ENCODE results near the gene MYO9B.
"Not testable (repeated sequence)": the region's sequence is repeated elsewhere in the genome, so short reads cannot be mapped to it uniquely, and the experiment has no call there.

The MYO9B gene

DNA sequence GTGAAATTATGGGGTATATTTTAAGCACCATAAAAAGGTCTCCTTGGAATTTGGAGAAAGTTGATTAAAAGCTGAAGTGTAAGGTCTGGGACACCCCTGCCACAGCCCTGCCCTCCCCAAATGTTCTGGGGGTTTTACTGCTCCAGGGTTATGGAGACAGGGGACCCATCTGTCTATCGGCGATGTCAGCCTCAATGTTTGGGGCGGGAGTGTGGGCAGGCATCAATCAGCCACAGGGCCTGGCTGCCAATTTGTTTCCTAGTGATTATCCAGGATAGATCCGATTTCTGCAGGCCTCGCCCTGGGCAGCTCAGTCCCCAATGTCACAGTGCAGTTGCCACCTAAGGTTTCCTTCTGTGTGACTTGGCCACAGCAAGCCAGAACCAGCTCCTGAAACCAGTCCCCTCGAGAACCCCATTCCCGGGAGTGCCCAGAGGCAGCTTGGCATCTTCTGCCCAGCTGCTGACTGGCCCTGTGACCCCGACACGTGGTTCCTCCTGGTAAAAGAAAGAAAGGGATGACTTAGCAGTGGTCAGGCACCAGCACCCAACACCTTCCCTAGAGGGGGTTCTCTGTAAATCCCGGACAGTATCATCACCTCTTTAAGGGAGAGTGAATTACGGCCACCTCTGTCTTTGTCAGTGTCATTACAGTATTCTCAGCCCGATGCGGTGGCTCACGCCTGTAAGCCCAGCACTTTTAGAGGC lies 41.6 kb downstream of the MYO9B start:
- no peak for DNase-seq

DNA sequence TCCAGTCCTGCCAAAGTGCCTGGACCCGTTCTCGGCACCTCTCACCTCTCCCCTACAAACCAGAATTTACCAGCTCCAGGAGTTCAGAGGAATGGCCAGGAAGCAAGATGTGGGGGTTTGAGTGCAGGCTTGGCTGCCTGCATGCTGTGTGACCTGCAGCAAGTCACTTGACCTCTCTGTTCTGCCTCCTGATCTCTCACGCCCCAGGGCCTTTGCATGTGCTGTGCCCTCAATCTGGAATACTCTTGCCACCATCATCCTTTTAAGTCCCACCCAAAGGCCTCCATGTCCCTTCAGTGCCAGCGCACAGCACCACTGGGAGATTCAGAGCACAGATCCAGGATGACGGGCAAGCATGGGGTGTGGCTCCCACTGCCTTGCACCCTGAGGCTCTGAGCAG lies 43.4 kb downstream of the MYO9B start:
- DNase-seq = no peak

DNA sequence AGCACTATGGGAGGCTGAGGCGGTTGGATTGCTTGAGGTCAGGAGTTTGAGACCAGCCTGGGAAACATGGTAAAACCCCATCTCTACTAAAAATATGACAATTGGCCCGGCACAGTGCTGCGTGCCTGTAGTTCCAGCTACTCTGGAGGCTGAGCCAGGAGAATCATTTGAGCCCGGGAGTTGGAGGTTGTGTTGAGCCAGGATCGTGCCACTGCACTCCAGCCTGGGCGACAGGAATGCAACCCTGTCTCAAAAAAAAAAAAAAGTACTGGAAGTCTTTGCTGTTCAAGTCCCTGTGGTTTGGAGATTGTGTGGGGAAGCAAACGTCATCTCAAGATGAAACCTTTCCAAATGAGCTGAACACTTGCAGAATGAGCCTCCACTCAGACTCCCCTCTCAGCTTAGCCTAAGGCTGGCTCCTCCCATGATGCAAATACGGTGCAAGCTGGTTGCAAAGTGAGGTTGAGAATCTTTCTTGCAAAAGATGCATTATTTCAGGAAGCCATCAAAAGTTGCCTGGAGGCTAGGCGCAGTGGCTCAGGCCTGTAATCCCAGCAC lies 46.2 kb downstream of the MYO9B start:
- DNase-seq = no peak

DNA sequence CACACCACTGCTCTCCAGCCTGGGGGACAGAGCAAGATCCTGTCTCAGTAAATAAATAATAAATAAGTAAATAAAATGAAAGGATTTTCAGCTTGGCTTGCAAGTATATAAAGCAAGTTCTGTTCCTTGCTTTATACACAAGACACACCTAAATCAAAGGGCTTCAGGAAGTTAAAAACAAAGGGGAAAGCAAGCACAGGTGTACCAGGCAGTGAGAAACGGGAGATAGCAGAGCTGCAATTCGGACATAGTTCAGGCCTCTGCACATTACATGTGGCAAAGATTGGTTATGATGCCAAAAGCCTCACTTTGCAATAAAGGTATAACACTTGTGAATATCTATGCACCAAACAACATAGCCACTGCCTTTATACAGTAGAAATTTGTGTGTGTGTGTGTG lies 47.5 kb downstream of the MYO9B start:
- DNase-seq = no peak

DNA sequence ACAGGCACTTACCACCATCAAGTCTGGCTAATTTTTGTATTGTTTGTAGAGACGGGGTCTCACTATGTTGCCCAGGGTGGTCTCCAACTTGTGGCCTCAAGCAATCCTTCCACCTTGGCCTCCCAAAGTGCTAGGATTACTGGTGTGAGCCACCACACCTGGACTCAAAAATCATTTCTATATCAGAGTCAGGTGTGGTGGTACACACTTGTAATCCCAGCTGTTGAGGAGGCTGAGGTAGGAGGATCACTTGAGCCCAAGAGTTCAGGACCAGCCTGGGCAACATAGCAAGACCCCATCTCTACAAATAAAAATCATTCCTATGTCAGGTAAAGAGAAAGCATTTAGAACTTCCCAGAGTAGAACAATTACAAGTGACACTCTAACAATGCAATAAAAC lies 48.4 kb downstream of the MYO9B start:
- DNase-seq = no peak

DNA sequence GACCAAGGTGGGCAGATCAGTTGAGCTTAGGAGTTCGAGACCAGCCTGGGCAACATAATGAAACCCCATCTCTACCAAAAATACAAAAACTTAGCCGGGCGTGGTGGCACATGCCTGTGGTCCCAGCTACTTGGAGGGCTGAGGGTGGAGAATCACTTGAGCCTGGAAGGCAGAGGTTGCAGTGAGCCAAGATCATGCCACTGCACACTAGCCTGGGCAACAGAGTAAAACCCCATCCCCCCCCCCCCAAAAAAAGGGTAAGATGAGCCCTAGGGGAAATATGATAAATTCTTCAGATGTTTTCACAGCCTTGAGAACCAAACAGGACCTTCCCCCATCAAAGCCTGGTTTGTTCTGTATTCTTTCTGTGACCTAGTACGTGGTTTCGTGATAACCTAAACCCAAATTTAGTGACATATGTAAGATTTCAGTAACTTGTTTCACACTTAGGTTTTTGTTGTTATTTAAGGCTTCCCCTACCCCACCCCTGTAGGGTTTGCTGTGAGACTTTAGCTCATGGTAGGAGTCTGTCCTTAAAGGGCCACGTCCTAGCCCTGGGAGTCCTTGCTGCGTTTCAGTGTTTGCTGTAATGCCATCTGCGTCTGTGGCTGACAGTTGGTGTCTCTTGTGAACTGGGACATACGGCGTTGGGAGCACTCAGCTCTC lies 49.6 kb downstream of the MYO9B start:
- no peak for DNase-seq

DNA sequence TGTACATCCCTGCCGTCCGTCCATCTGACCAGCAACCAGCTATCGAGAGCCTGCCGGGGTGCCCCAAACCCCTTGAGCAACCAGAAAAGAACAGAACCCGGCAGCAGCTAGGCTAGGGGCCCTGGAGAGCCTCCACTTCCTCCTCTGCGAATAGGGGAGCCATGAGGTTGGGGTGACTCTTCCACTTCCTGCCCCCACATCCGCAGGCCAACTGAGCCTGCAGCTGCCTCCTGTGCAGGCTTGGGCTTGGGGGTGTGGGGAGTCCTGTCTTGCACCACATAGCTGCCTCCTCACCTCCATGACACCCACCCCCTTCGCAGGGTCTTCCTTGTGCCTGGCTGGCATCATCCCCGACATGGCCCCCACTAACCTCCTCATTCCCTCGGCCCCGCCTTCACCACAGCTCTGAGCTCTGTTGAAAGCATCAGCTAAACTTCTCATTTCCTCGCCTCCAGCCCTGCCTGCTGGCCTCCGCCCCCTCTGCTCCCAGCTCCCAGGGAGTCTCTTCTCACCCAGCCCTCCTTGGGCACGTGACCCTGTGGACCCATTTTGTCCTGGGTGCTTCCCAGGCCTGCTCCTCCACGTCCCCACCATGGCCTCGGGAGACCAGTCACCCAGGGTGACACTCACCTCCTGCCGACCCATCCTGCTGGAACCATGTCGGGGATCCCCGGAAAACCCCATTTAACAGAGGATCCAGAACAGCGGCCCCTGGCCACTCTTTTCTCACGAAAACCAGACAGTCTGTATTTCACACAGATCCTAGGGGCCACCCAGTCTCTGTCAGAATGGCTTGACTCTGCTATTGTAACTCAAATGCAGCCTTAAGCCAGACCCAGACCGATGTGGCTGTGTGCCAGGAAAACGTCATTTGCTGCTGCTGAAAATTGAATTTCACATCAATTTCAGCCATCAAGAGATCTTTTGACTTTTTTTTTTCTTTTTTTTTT lies 50.4 kb downstream of the MYO9B start:
- DNase-seq = no peak

DNA sequence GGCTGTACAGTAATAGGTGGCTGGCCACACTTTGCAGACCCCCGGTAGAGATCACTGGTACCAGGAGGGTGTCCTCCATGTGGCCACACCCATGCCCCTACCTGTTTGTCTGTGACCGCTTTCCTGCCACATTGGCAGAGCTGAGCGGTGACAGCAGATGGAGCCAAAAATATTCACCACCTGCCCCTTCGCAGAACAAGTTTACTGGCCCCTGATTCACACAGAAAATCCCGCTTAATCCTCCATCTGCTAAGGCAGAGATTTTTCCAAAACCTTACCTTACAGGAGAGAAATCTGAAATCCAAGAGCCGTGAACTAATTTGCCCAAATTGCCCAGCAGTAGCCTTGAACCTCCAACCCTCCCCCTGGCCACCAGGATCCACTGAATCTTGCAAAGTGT lies 52.1 kb downstream of the MYO9B start:
- DNase-seq = no peak

DNA sequence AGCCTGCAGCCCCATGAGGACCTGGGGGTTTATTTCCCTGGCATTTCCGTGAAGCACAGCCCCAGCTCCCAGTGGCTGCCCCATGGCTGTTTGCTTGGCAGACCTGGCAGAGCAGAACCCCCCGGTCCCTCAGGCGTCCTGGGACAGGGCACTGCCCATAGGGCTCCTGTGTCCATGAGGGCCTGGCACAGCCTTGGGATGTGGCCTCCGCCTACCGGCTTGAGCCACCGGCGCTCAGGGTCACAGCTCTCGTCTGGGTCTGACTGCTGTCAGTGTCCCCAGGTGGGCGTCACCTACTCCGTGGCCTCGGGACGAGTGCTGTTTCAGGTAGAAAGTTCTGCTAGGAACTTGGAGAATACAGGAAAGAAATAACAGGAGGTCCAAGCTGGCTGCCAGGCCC lies 52.8 kb downstream of the MYO9B start:
- no peak for DNase-seq

DNA sequence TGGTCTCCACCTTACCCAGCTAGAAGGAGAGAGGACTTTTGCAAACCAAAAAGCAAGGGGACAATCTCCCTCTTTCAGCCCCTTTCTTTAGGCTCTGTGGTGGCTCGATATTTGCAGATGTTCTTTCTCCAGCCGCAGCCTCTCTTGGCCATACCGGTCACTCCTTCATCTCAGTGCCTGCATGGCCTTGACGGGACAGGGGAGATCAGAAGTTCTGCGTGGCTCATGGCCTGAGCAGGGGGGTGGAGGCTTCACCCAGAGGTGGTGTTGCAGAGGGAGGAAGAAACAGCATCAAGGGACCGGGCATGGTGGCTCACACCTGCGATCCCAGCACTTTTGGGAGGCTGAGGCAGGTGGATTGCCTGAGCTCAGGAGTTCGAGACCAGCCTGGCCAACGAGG lies 53.2 kb downstream of the MYO9B start:
- DNase-seq = no peak

DNA sequence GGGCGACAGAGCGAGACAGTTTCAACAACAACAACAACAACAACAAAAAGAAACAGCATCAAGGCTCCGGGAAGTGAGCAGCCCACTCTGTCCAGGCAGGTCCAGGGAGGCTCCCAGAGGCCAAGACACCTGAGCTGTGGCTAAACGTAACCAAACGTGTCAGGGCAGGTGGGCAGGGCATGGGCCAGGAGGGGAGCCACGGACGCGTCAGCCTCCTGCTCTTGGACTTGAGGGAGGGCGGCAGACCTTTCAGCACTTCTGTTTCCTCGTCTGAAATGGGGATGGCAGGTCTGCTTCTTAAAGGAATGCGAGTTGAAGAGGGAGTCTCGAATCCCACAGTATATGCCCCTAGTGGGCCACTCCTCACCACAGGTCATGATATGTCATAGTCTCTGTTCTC lies 53.8 kb downstream of the MYO9B start:
- no peak for DNase-seq

DNA sequence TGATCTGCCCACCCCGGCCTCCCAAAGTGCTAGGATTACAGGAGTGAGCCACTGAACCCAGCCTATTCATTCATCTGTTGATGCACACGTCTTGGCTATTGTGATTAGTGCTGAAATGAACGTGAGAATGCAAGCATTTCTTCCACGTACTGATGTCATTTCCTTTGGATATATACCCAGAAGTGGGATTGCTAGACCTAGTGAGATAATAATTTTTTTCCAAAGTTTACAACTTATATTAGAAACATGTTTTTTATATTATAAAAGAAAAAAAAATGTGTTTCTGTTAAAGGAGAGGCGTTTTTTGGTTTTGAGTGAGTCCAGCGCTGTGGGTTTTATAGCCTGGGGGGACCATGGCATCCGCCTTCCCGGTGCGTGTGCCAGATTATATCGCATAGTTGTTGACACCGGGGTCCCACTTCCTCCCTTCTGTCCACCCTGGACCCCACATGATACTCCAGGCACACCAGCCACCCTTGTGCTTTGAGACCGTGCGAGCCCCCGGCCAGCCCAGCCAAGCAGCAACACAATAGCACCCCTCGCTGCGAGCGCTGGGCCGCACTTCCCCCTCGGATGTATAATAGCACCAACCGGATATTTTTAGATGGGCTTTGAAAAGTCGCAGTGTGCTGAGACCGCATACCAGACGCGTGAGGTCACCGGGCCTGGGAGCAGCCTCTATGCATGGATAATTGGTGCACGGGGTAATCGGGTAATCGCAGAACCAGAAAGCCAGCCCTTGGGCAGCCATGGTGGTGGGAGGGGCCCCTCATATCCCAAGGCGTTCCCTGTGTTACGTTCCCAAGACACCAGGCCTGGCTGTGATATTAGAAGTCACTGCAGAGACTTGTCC lies 59.6 kb downstream of the MYO9B start:
- DNase-seq = peak; percentile 39 to 47

DNA sequence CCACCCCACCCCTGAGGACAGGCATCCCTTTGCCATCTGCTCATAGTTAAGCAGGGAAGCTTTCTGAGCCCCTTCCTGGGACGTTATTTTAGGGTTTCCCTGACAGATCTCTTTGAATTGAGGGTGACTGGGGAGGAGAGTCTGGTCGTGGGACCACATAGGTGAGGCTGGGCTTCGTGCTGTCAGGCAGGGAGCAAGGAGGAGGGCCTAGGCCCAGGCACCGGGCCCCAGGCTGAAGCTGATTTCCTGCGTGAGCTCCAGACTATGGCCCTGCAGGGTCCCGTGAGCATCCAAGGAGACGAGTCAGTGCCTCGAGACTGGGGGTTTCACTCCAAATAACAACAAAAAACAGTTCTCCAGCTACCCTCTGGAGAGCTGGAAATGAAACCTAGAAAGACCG lies 60.4 kb downstream of the MYO9B start:
- DNase-seq = no peak

DNA sequence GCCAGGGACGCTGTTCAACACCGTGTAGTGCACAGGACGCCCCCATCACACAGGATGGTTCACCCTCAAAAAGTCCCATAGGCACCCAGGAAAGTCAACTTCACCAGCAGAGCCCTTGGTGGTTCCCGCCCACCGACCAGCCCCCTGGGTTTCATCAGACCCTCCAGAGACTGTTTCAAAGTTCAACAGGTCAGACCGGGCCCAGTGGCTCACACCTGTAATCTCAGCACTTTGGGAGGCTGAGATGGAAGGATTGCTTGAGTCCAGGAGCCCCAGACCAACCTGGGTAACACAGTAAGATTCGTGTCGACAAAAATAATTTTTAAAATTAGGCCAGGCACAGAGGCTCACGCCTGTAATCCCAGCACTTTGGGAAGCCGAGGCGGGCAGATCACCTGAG lies 61.0 kb downstream of the MYO9B start:
- DNase-seq = no peak

DNA sequence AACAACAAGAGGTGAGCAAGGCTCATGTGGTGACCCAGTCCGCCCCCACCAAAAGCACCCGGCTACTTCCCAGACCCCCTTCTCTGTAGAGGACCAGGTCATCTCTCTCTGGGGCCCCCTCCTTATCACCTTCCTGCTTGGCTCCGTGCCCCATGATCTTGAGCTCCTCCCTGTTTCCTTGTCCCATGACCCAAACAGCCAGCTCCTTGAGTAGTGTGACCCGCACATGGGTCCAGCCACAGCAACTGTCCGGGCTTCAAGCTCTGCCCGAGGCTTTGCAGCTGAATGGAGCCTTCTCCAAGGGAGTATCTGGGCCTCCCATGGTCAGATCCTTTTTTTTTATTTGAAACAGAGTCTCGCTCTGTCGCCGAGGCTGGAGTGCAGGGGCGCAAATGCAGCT lies 61.8 kb downstream of the MYO9B start:
- no peak for DNase-seq

DNA sequence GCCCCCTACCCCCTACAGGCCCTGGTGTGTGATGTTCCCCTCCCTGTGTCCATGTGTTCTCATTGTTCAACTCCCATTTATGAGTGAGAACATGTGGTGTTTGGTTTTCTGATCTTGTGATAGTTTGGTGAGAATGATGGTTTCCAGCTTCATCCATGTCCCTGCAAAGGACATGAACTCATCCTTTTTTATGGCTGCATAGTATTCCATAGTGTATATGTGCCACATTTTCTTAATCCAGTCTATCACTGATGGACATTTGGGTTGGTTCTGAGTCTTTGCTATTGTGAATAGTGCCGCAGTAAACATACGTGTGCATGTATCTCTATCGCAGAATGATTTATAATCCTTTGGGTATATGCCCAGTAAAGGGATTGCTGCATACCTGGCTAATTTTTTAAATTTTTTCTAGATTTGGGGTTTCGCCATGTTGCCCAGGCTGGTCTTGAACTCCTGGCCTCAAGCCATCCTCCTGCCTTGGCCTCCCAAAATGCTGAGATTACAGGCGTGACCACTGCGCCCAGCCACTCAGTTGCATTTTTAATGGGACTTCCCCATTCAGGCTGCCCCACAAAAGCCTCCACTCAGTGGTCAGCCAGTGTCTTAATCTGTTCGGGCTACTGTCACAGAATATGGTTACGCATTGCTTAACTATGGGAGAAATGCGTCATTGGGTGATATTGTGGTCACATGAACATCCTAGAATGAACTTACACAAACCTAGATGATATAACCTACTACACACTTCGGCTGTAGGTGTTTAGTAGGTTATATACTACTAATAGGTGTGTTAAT lies 62.7 kb downstream of the MYO9B start:
- DNase-seq = not testable (repeated sequence)

DNA sequence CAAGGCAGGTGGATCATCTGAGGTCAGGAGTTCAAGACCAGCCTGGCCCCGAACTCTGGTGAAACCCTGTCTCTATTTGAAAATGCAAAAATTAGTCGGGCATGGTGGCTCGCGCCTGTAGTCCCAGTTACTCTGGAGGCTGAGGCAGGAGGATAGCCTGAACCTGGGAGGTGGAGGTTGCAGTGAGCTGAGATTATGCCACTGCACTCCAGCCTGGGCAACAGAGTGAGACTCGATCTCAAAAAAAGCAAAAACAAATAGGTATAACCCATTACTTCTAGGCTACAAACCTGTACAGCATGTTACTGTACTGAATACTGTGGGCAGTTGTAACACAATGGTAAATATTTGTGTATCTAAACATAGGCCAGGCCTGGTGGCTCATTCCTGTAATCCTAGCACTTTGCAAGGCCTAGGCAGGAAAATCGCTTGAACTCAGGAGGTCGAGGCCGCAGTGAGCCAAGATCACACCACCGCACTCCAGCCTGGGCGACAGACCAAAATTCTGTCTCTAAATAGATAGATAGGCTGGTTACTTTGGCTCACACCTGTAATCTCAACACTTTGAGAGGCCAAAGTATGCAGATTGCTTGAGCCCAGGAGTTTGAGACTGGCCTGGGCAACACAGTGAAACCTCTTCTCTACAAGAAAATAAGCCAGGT lies 63.5 kb downstream of the MYO9B start:
- DNase-seq = no peak

DNA sequence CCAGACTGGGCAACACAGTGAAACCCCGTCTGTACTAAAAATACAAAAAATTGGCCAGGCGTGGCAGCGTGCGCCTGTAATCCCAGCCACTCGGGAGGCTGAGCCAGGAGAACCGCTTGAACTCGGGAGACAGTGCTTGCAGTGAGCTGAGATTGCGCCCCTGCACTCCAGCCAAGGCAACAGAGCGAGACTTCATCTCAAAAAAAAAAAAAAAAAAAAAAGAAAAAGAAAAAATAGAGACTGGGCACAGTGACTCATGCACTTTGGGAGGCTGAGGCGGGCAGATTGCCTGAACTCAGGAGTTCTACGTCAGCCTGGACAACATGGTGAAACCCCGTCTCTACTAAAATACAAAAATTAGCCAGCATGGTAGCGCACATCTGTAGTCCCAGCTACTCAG lies 69.2 kb downstream of the MYO9B start:
- DNase-seq = not testable (repeated sequence)

DNA sequence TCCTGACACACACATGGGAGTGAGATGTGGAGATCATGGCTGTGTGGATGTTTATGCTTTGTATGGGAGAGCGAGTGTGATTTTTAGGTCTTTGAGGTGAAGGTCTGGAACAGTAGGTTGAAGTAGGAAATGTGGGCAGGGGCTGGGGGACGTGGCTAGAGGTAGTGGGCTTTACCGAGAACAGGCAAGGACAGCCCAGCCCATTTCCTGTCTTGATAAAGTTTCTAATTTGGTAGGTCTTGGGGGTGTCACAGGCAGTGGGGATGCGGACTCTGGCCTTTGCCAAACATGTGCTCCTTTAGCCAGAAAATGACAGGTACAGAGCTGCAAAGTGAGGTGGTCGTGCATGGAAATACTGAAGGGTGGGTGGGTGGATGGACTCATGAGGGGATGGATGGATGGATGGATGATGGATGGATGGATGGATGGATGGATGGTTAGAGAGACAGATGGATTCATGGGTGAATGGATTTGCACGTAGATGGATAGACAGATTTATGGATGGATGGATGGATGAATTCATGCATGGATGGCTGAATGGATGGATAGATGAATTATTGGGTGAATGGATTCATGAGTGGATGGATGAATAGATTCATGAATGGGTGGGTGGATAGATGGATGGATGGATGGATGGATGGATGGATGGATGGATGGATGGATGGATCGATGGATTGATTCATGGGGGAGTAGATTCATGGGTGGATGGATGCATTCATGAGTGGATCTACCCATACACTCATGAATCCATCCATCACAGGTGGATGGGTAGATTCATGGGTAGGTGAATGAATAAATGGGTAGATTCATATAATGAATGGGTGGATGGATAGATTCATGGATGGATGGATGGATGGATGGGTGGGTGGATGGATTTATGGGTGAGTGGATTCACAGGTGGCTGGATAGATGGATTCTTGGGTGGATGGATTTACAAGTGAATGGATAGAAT lies 70.2 kb downstream of the MYO9B start:
- no peak for DNase-seq

DNA sequence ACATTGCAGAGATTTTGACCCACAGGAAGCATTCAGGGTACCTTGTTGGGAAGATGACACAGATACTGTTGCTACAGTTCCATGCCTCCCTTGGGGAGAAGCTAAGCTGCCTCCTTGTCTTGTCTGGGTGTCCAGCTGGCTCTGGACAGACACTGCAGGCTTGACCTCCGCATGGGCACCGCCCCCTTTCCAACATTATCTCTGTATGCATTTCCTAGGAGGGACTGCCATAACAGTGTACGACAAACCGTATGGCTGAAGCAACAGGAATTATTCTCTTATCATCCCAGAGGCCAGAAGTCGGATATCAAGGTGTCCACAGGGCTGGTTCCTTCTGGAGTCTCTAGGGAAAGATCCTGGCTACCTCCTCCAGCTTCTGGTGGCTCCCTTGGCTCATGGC lies 72.6 kb downstream of the MYO9B start:
- DNase-seq = no peak
